Measurements from ENCODE around the gene PTBP1.

GRCh38 chr19:843836-844545, 46.7 kb downstream of the PTBP1 start:
- TF ChIP-seq CTCF (IDR thresholded peaks at IDR 0.05) (no peak), EZH2 (IDR thresholded peaks at IDR 0.05) (peak; percentile 36), EZH2phosphoT487 (IDR thresholded peaks at IDR 0.05) (no peak)

All from neural progenitor cell (in vitro differentiated cells).